Endothelial cell of umbilical vein (primary cell): ENCODE measurements around the gene FSIP1. TPM values are rescaled to one million over a fixed set of nuclear protein-coding genes. Genes with fewer than 3 reads are reported as not detected.

Experiments used
- BruUV-seq: library from RNA; stranded (reverse); fragments of 400-500 nt; replicated peaks from 2 replicates; lab custom pipeline; 2021; lab: Mats Ljungman, UMichigan
- CTCF ChIA-PET: fragments of 300-600, 350-600 bp; sonication (Branson Sonifier 250); formaldehyde crosslinking; loops from one replicate; lab custom pipeline; 2021; ENCODE audit warnings: antibody characterized with exemption, inconsistent platforms; lab: Charles Lee
- POLR2A ChIA-PET: fragments of 300-600, 350-600 bp; sonication (Branson Sonifier 250); formaldehyde crosslinking; loops from one replicate; lab custom pipeline; 2021; ENCODE audit warnings: antibody characterized with exemption, inconsistent platforms; lab: Charles Lee
- DNase-seq: peaks from one replicate; pipeline ENCODE4 v3.0.0-alpha.2; 2011; ENCODE audit warnings: low read depth, low spot score
- FAIRE-seq: peaks from 2 replicates; lab custom pipeline; 2011; peaks lifted over from hg19 to GRCh38; lab: Jason Lieb, UNC
- H2AFZ ChIP-seq: 2 replicates; pipeline ENCODE4 v1.6.0; 2012; ENCODE audit warnings: low read depth, low read length, control low read depth, inconsistent platforms
- H3K27ac ChIP-seq: 2 replicates; pipeline ENCODE4 v1.5.1; 2011; ENCODE audit warnings: low read depth, mild to moderate bottlenecking, control low read depth, low read length, moderate library complexity; ENCODE audit not compliant: insufficient read depth
- H3K27me3 ChIP-seq, 2 experiments: 2 replicates each; pipeline versions ENCODE4 v1.6.0 to v1.6.1; 2011; ENCODE audit warnings: low read length in 2 of 2, mixed read lengths in 1 of 2; ENCODE audit not compliant: control insufficient read depth in 2 of 2, insufficient read depth in 2 of 2
- H3K36me3 ChIP-seq, 2 experiments: 2 replicates in 1 of 2; 3 replicates in 1 of 2; pipeline ENCODE4 v1.5.1; 2011; ENCODE audit warnings: low read length in 2 of 2, mild to moderate bottlenecking in 1 of 2, moderate library complexity in 1 of 2; ENCODE audit not compliant: control insufficient read depth in 2 of 2, insufficient read depth in 2 of 2; ENCODE audit errors: extremely low read depth in 1 of 2
- H3K4me1 ChIP-seq: 3 replicates; pipeline ENCODE4 v1.5.1; 2011; ENCODE audit warnings: mild to moderate bottlenecking, low read length; ENCODE audit not compliant: control insufficient read depth, insufficient read depth; ENCODE audit errors: extremely low read depth
- H3K4me2 ChIP-seq: 2 replicates; pipeline ENCODE4 v1.6.1; 2011; ENCODE audit warnings: low read length, control low read depth, mixed read lengths; ENCODE audit not compliant: insufficient read depth
- H3K4me3 ChIP-seq, 3 experiments: fragments of 200-600 bp in 1 of 3; sonication (generic), shearing (Covaris generic) in 1 of 3; replicated peaks in 1 of 3; 2 replicates each; pipeline ENCODE4 v1.5.1; 2011 to 2016; ENCODE audit warnings: control low read depth in 3 of 3, low read length in 3 of 3, mild to moderate bottlenecking in 2 of 3, inconsistent platforms in 1 of 3, low read depth in 1 of 3, moderate library complexity in 1 of 3; ENCODE audit not compliant: insufficient read depth in 1 of 3
- H3K79me2 ChIP-seq: 2 replicates; pipeline ENCODE4 v1.6.0; 2012; ENCODE audit warnings: low read length, inconsistent platforms; ENCODE audit not compliant: control insufficient read depth, insufficient read depth
- H3K9ac ChIP-seq: replicated peaks from 2 replicates; pipeline ENCODE3; 2011; ENCODE audit warnings: low read length, control low read depth; ENCODE audit not compliant: insufficient read depth; ENCODE audit errors: extremely low read depth
- H3K9me1 ChIP-seq: replicated peaks from 3 replicates; pipeline ENCODE4 v1.6.0; 2011; ENCODE audit warnings: mild to moderate bottlenecking, low read length; ENCODE audit not compliant: control insufficient read depth, insufficient read depth; ENCODE audit errors: extremely low read depth
- H3K9me3 ChIP-seq: replicated peaks from 2 replicates; pipeline ENCODE4 v1.5.1; 2012; ENCODE audit warnings: low read length, inconsistent platforms; ENCODE audit not compliant: control insufficient read depth, insufficient read depth
- H4K20me1 ChIP-seq: replicated peaks from 2 replicates; pipeline ENCODE3; 2011; ENCODE audit warnings: mild to moderate bottlenecking, low read length; ENCODE audit not compliant: control insufficient read depth, insufficient read depth; ENCODE audit errors: extremely low read depth
- CTCF ChIP-seq, 2 donors: IDR thresholded peaks; 1 replicate in 1 of 2; 2 replicates in 1 of 2; pipeline ENCODE4 v1.5.1; 2011; ENCODE audit warnings: low read length in 2 of 2, mild to moderate bottlenecking in 2 of 2, moderate library complexity in 2 of 2, control low read depth in 1 of 2, inconsistent platforms in 1 of 2, low read depth in 1 of 2; ENCODE audit not compliant: insufficient read depth in 1 of 2; ENCODE audit errors: extremely low read depth in 1 of 2
- EZH2 ChIP-seq: IDR thresholded peaks from 2 replicates; pipeline ENCODE4 v1.6.1; 2012; ENCODE audit warnings: borderline replicate concordance, low read depth, mild to moderate bottlenecking, moderate library complexity, low read length, inconsistent platforms; ENCODE audit not compliant: severe bottlenecking
- FOS ChIP-seq: IDR thresholded peaks from 2 replicates; pipeline ENCODE4 v1.6.1; 2011; ENCODE audit warnings: mild to moderate bottlenecking, low read length, moderate library complexity, borderline replicate concordance; ENCODE audit not compliant: insufficient read depth
- GATA2 ChIP-seq: IDR thresholded peaks from 2 replicates; pipeline ENCODE4 v1.7.0; 2011; ENCODE audit warnings: low read depth, mild to moderate bottlenecking, moderate library complexity, mixed read lengths, low read length; ENCODE audit not compliant: insufficient read length, insufficient read depth
- JUN ChIP-seq: IDR thresholded peaks from 2 replicates; pipeline ENCODE4 v1.6.1; 2011; ENCODE audit warnings: borderline replicate concordance, low read depth; ENCODE audit not compliant: insufficient read length, insufficient read depth
- MAX ChIP-seq: IDR thresholded peaks from 2 replicates; pipeline ENCODE4 v1.6.1; 2011; ENCODE audit not compliant: insufficient read depth, insufficient read length
- MYC ChIP-seq: IDR thresholded peaks from one replicate; pipeline ENCODE4 v1.6.1; 2011; ENCODE audit warnings: mild to moderate bottlenecking, low read depth, low read length
- POLR2A ChIP-seq: IDR thresholded peaks from 2 replicates; pipeline ENCODE4 v1.6.1; 2012; ENCODE audit warnings: low read depth, mild to moderate bottlenecking, control low read depth, low read length
- POLR2AphosphoS5 ChIP-seq: IDR thresholded peaks from 2 replicates; pipeline ENCODE4 v1.6.1; 2012; ENCODE audit warnings: low read depth, mild to moderate bottlenecking, control low read depth, low read length, moderate library complexity; ENCODE audit not compliant: insufficient read depth
- dilution Hi-C: fragments of 300-500 bp; cut with MboI; formaldehyde crosslinking; loops from one replicate; pipeline ENCODE4 v1.15.0; 2019; ENCODE audit warnings: low sequenced_read_pairs; ENCODE audit not compliant: extremely low pct_ligation_motif_present
- intact Hi-C: fragments of 100-400 bp; cut with micrococcal nuclease; formaldehyde crosslinking; loops from one replicate; pipeline ENCODE4 v1.10.0; 2022
- polyA plus RNA-seq, 4 experiments: library from polyadenylated mRNA; depleted of rRNA in 3 of 4; stranded (reverse) in 3 of 4; unstranded in 1 of 4; fragments of >200 nt; gene quantifications; 2 replicates each; pipeline versions ENCODE4 v1.2.1 to v1.2.3, GENCODE V29; 2011 to 2012; ENCODE audit warnings: missing spikeins in 1 of 4
- total RNA-seq: library from RNA; stranded (reverse); gene quantifications from 2 replicates; pipeline ENCODE4 v1.2.3, GENCODE V29; 2021

Gene FSIP1
- total and polyA plus RNA-seq, 2 donors (not counting 3 experiments of a cell fraction or from before 2014, with no cell fraction given): 0.23 to 1.1 TPM

- no peak for TF ChIP-seq CTCF (IDR thresholded peaks at IDR 0.05; ENCODE audit: extremely low read depth in 1 of 2, insufficient read depth in 1 of 2, low read depth in 1 of 2, low read length in 2 of 2)
- no peak for TF ChIP-seq FOS
- TF ChIP-seq MYC: no peak
- no peak for TF ChIP-seq GATA2
- TF ChIP-seq JUN: no peak
- TF ChIP-seq EZH2: no peak
- TF ChIP-seq MAX: no peak
- no peak for TF ChIP-seq POLR2AphosphoS5
- no peak for TF ChIP-seq POLR2A
- peak overlapping the region; percentile 87 to 98 (median 93) for H3K4me3 ChIP-seq
- H3K9me1 ChIP-seq: no peaks in the 10 kb centered on the region
- DNase-seq: peak; percentile 51
- ChIA-PET POLR2A (no interaction called here), CTCF (interaction anchor here (0.9 to 2.2 kb wide), 6 partner anchors 26 to 247 kb away, joined by 3 to 10 read pairs (median 6); no protein-coding TSS in a partner anchor)
- H3K9ac ChIP-seq: peak overlapping the region; percentile 90
- peak overlapping the region; percentile 91 for H2AFZ ChIP-seq
- H3K4me2 ChIP-seq: peak overlapping the region; percentile 89
- H3K36me3 ChIP-seq: no peaks in the 10 kb centered on the region
- intact Hi-C loops: loop anchor here (2.0 kb wide), 1 partner anchor 97 kb away; no protein-coding TSS in a partner anchor
- dilution Hi-C loops: no loop called here
- H3K79me2 ChIP-seq: peaks cover 5% of the 10 kb centered on the region
- H3K27me3 ChIP-seq: no peaks in the 10 kb centered on the region
- H4K20me1 ChIP-seq: no peaks in the 10 kb centered on the region
- H3K9me3 ChIP-seq: no peaks in the 10 kb centered on the region
- TSS peak; percentile 65 for BruUV-seq
- FAIRE-seq: peak; percentile 63
- H3K27ac ChIP-seq: peak overlapping the region; percentile 67
- peaks cover 26% of the 10 kb centered on the region for H3K4me1 ChIP-seq
Observed at GRCh38 chr15:39783244-39783820, 691 bp upstream of the FSIP1 start.
